ENCODE results near the gene LRPPRC.

LRPPRC gene

DNA sequence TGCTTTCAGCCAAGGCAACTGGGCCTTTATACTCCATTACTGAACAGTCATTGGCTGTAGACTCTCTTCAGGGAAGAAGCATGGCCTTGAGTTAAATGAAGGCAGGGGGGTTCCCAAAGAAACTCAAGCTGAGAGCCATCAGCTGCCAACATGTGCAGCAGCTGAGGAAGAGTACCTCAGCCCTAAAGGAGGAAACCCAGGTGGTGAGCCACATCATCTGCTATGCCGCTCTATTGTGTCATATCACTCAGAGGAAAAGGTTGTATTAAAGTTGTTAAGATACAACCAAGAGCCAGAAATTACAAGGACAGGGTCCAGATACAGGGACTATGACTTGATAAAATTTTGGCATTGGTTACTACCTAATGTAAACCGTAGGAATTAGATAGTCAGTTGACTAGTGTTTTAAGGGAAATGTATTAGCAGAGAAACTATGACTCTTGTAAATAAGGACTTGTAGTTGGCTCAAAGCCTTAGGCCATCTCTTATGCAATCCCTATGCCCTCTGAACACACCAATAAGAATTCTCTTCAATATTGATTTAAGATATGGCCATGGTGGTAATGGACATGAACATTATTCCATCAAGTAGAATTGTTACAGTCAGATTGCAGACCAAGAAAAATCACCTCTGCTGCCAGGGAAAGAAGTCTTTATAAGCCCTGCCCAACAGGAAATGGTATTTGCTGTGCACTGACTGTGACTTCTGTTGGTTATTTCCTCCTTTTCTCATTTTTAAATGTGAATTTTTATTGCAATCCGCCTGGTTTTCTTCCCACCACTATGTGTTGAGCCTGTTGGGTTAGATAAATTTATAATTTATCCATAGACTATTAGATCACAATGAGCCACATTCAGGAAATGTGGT lies 9.2 kb upstream of the LRPPRC start:
- no peak overlapping the region for H3K27ac Mint-ChIP-seq
- H3K9me3 Mint-ChIP-seq = no peaks in the 10 kb centered on the region
- H3K36me3 Mint-ChIP-seq (ENCODE audit: low read depth) = no peaks in the 10 kb centered on the region
- no peaks in the 10 kb centered on the region for H3K27me3 Mint-ChIP-seq
- no peak for DNase-seq
- H3K4me3 Mint-ChIP-seq = no peak overlapping the region
- H3K4me1 Mint-ChIP-seq (ENCODE audit: low read depth) = peaks cover 15% of the 10 kb centered on the region

DNA sequence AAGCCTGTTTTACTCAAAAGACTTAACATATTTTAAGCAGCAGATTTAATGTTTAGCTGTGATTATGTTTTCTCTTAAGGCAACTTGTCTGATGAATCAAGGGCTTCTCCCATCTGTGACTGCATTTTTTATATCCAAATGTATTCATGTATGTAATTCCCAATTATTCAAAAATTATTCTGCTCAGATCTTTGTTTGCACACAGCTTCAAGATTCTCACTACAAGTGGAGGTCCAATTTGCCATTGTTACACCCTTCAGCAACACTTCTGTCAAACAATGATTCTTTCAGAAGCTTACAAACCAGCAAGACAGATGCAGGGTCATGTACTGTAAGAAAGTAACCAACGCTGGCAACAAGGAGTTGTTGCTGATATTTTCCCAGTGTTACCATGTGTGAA lies 5.9 kb upstream of the LRPPRC start:
- H3K4me1 Mint-ChIP-seq (ENCODE audit: low read depth) = peaks cover 17% of the 10 kb centered on the region
- H3K9me3 Mint-ChIP-seq = no peaks in the 10 kb centered on the region
- no peaks in the 10 kb centered on the region for H3K36me3 Mint-ChIP-seq (ENCODE audit: low read depth)
- H3K4me3 Mint-ChIP-seq = no peak overlapping the region
- no peak overlapping the region for H3K27ac Mint-ChIP-seq
- no peak for DNase-seq
- no peaks in the 10 kb centered on the region for H3K27me3 Mint-ChIP-seq

DNA sequence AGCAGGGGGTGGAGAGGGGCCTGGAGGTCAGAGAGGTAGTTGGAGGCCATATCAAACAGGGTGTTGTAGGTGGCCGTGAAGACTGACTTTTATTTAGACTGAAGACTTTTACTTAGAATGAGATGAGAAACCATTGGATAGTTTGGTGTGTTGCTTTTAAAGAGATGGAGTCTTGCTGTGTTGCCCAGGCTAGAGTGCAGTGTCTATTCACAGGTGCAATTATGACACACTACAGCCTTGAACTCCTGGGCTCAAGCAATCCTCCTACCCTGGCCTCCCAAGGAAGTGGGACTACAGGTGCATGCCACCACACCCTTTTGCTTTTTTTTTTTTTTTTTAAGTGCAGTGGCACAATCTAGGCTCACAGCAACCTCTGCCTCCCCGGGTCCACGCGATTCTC lies 2.5 kb upstream of the LRPPRC start:
- Mint-ChIP-seq H3K4me1 (ENCODE audit: low read depth) (peaks cover 24% of the 10 kb centered on the region), H3K9me3 (no peaks in the 10 kb centered on the region), H3K4me3 (no peak overlapping the region), H3K27ac (no peak overlapping the region), H3K27me3 (no peaks in the 10 kb centered on the region), H3K36me3 (ENCODE audit: low read depth) (peaks cover 29% of the 10 kb centered on the region)
- no peak for DNase-seq

DNA sequence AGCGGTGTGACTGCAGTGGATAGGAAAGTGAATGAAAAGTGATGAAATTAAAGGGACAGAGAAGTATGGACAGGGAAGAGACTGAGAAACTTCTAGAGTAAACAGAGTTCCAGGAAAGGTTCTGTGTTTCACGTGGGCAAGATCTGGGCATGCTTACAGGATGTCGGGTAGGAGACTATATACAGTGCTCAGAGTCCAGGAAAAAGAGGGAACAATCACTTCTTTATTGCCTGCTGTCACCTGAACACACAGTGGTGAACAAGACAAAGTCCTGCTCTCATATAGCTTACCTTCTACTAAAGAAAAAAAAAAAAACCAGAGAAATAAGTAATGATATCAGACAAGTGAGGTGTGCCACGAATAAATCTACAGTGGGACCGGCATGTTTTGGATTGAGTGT lies 2.4 kb downstream of the LRPPRC start:
- peak overlapping the region; percentile 100 for H3K27ac Mint-ChIP-seq
- no peaks in the 10 kb centered on the region for H3K27me3 Mint-ChIP-seq
- H3K4me3 Mint-ChIP-seq = peak overlapping the region; percentile 94
- H3K9me3 Mint-ChIP-seq = no peaks in the 10 kb centered on the region
- DNase-seq = no peak
- H3K36me3 Mint-ChIP-seq (ENCODE audit: low read depth) = peaks cover 74% of the 10 kb centered on the region
- H3K4me1 Mint-ChIP-seq (ENCODE audit: low read depth) = peaks cover 58% of the 10 kb centered on the region

DNA sequence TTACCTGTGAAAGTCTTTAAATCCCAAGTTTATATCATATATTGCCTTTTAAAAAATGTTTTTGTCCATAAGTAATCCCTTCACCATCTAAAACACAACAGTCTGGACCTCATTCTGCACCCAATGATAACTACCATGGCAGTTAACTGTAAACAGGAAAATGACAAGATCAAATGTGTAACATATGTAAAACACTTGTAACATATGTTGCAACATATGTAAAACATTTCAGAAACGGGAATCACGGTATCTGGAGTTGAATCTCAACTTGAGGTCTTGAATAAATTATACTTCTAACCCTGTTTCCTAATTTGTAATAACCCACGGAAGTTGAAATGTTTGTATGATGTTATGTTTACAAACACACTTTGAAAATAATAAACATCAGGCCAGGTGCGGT lies 6.2 kb downstream of the LRPPRC start:
- Mint-ChIP-seq H3K36me3 (ENCODE audit: low read depth) (peaks cover 91% of the 10 kb centered on the region), H3K27me3 (no peaks in the 10 kb centered on the region), H3K4me3 (no peak overlapping the region), H3K4me1 (ENCODE audit: low read depth) (peaks cover 70% of the 10 kb centered on the region), H3K27ac (no peak overlapping the region), H3K9me3 (no peaks in the 10 kb centered on the region)
- DNase-seq = no peak

DNA sequence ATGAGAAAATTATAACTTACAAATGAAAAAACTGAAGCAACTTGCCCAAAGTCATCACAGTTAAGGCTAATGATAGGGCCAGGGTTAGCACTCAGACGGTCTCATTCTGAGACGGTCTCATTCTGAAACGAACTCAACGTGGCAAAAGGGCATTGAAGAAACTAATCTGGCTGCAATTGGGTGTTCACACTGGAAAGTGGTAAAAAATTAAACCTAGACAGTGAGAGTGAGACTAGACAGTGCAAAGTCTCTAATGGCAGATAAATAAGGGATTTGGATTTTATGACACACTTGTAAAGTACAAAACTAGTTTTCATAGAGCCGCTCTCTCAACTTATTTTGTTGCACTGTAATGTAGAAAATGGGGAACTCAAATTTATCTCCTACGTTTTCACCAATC lies 9.2 kb downstream of the LRPPRC start:
- no peak for DNase-seq
- Mint-ChIP-seq H3K9me3 (no peaks in the 10 kb centered on the region), H3K36me3 (ENCODE audit: low read depth) (peaks cover 88% of the 10 kb centered on the region), H3K27me3 (no peaks in the 10 kb centered on the region), H3K4me3 (no peak overlapping the region), H3K27ac (no peak overlapping the region), H3K4me1 (ENCODE audit: low read depth) (peaks cover 48% of the 10 kb centered on the region)

DNA sequence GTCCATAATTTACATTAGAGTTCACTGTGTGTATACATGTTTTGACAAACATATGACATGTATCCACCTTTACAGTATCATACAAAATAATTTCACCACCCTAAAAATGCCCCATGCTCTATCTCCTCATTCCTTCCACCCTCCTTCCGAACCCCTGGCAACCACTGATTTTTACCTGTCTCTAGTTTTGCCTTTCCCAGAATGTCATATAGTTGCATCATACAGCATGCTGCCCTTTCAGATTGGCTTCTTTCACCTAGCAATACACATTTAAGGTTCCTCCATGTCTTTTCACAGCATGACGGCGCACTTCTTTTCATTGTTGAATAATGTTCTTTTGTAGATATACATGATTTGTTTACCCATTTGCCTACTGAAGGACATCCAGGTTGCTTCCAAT lies 10.4 kb downstream of the LRPPRC start:
- Mint-ChIP-seq H3K9me3 (no peaks in the 10 kb centered on the region), H3K36me3 (ENCODE audit: low read depth) (peaks cover 92% of the 10 kb centered on the region), H3K27ac (peak overlapping the region; percentile 7), H3K27me3 (no peaks in the 10 kb centered on the region), H3K4me3 (no peak overlapping the region), H3K4me1 (ENCODE audit: low read depth) (peaks cover 51% of the 10 kb centered on the region)
- no peak for DNase-seq

DNA sequence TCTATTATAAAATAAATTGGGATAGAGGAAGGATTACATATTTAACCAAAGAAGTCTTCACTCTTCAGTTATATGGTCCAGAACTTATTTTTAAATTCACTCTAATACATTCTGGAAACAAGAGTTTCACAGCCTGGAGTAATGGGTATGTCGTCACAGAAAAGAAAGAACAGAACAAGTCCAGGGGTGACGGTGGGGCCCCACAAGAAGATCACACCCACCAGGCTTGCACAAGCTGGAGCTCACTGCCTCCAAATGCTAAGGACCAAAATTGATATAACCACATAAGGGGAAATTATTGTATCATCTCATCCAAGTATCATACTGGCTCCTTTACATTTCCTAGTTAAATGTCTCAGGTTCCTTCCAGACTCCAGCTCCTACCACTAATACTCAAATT lies 11.3 kb downstream of the LRPPRC start:
- Mint-ChIP-seq H3K27ac (no peak overlapping the region), H3K4me3 (no peak overlapping the region), H3K27me3 (no peaks in the 10 kb centered on the region), H3K4me1 (ENCODE audit: low read depth) (peaks cover 47% of the 10 kb centered on the region), H3K9me3 (no peaks in the 10 kb centered on the region), H3K36me3 (ENCODE audit: low read depth) (peaks cover 92% of the 10 kb centered on the region)
- no peak for DNase-seq

DNA sequence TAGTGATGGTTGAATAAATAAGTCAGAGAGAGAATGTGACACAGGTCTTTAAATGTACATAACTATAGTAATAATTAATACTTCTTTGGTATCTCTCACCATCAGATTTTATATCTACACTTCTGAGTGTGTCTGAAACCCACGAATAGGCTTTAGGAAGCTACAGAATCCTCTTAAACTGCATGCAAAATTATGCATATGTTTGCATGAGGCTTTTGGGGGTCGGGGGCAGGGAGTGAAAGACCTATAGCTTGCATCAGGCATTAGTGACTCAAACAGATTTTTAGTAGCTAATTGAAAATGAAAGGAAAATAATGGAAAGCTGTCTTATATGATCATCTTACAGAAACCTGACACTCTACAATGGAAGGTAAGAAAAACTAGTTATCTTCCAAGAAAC lies 14.9 kb downstream of the LRPPRC start:
- Mint-ChIP-seq H3K27me3 (no peaks in the 10 kb centered on the region), H3K27ac (peak overlapping the region; percentile 68), H3K4me1 (ENCODE audit: low read depth) (peaks cover 27% of the 10 kb centered on the region), H3K4me3 (no peak overlapping the region), H3K36me3 (ENCODE audit: low read depth) (peaks cover 95% of the 10 kb centered on the region), H3K9me3 (no peaks in the 10 kb centered on the region)
- no peak for DNase-seq

DNA sequence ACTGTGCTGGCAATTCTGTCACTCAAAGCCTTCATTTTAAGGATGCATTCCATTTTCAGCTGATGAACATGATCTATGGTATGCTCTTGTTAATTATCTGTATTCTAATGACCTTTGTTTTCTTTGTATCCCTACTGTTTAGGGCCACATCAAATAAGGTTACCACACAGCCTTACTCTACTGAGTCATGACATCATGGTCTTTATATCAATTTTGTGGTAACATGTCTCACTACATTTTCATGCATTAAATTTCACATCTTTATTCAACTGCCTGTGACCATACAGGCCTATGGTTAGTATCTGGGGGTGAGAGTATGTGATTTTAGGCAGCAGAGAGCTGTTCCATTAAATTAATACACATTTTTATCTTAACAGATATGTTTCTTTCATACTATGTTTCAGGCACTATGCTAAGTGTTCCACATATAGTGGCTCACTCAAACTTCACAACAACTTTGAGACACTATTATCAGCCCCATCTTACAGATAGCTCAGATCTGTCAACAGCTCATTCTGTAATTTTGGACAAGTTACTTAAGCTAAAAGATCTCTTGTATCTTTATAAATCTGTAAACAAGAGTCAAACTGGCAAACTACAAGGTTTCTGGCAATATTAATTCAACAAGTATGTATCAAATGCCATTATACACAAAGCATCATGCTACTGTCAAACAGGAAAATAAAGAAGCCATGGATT lies 18.0 kb downstream of the LRPPRC start:
- Mint-ChIP-seq H3K27ac (peak overlapping the region; percentile 15), H3K9me3 (no peaks in the 10 kb centered on the region), H3K4me1 (ENCODE audit: low read depth) (peaks cover 12% of the 10 kb centered on the region), H3K27me3 (no peaks in the 10 kb centered on the region), H3K36me3 (ENCODE audit: low read depth) (peaks cover 97% of the 10 kb centered on the region), H3K4me3 (no peak overlapping the region)
- DNase-seq = no peak

DNA sequence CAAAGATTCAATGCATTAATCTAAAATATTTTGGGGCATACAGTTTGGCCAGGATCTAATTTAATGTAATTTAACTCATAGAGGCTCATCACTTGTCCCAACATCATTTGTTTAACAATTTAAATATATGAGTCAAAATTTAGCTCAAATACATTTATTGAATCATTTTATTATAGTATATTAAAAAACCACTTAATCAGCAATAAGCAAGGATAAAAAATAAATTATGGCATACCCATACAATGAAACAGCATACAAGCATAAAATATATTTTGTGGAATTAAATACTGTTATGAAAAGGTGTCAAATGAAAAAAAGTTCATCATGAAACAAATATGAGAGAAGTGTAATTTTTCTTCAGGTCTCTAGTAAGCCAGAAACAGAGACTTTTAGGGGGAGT lies 34.9 kb downstream of the LRPPRC start:
- Mint-ChIP-seq H3K27me3 (no peaks in the 10 kb centered on the region), H3K4me1 (ENCODE audit: low read depth) (peaks cover 2% of the 10 kb centered on the region), H3K27ac (no peak overlapping the region), H3K4me3 (no peak overlapping the region), H3K36me3 (ENCODE audit: low read depth) (peaks cover 91% of the 10 kb centered on the region), H3K9me3 (no peaks in the 10 kb centered on the region)
- DNase-seq = no peak

DNA sequence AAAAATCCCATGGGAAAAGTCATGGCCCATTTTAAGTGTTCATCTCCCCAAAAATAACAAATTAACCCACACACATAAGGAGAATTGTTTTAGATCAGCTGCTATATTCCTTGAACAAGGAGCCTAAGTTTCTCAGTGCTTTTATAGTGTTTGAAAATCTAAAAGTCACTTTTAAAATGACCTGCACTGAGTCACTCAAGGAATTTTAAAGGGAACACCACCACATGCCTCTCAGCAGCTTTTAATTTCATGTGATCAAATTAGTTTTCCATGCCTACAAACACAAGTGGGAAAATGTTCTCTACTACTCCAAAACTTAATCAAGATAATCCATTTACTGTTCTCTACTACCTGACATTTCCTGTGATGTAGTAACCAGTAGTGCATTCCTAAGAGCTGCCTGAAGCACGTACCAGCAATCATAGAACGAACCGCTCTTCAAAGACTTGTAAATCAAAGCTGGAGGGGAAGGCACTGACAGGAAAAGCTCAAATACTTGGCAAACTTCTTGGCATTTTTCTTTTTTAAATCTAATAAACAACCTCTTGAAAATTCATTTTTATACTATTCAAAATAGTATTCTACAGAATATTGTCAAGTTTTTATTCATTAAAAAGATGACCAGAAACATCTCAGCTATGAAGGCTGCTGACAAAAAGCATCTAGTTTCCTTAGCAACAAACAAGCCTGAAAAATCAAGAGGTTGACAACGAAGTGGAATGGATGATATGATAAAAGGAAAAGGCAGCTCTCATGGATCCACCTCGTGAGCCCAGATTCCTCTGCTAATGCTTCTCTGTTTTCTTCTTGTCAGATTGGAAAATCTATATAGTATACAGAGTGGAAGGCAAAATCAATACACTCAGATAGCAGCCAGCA lies 37.2 kb downstream of the LRPPRC start:
- H3K27me3 Mint-ChIP-seq = no peaks in the 10 kb centered on the region
- H3K36me3 Mint-ChIP-seq (ENCODE audit: low read depth) = peaks cover 94% of the 10 kb centered on the region
- H3K4me3 Mint-ChIP-seq = no peak overlapping the region
- H3K4me1 Mint-ChIP-seq (ENCODE audit: low read depth) = peaks cover 2% of the 10 kb centered on the region
- H3K27ac Mint-ChIP-seq = no peak overlapping the region
- no peak for DNase-seq
- H3K9me3 Mint-ChIP-seq = no peaks in the 10 kb centered on the region

DNA sequence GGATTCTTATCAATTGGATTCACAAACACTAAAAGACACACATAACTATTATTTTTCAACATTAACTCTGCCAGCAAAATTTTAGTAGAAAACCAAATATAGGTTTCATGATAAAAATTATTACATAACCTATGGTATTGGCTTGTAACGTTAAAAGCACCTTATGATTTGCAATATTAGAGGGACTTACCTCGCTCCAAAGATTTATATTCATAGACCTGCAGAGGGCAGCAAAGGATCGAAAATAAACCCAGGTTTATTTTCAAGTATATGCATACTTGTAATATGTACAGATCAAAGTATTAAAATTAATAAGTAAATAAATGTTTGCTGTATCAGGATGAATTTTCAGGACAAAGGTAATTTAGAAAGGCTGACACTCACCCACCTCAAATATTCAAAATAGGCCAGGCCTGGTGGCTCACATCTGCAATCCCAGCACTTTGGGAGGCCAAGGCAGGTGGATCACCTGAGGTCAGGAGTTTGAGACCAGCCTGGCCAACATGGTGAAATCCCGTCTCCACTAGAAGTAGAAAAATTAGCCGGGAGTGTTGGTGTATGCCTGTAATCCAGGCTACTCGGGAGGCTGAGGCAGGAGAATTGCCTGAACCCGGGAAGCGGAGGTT lies 45.3 kb downstream of the LRPPRC start:
- no peak for DNase-seq
- H3K9me3 Mint-ChIP-seq = no peaks in the 10 kb centered on the region
- H3K4me3 Mint-ChIP-seq = no peak overlapping the region
- no peaks in the 10 kb centered on the region for H3K27me3 Mint-ChIP-seq
- peaks cover 97% of the 10 kb centered on the region for H3K36me3 Mint-ChIP-seq (ENCODE audit: low read depth)
- H3K4me1 Mint-ChIP-seq (ENCODE audit: low read depth) = no peaks in the 10 kb centered on the region
- no peak overlapping the region for H3K27ac Mint-ChIP-seq

DNA sequence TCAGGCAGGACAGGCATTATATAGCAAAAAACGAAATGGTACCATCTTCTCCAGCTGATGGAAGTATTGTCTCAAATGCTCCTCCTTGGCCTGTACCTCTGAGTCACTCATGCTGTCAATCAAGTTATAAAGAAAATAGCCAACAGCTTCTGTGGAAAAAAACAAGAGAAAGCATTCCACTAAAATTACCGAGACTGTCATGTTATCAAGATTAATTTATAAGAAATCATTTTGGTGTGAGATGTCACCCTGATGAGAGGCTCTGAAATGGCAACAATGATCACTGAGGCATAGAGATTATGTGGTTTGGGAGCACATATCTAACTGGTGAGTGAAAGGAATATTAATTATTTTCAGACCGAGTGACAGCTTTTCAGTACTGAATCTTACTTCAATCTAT lies 47.4 kb downstream of the LRPPRC start:
- no peak for DNase-seq
- peaks cover 95% of the 10 kb centered on the region for H3K36me3 Mint-ChIP-seq (ENCODE audit: low read depth)
- no peaks in the 10 kb centered on the region for H3K9me3 Mint-ChIP-seq
- peak overlapping the region; percentile 41 for H3K27ac Mint-ChIP-seq
- no peaks in the 10 kb centered on the region for H3K27me3 Mint-ChIP-seq
- no peak overlapping the region for H3K4me3 Mint-ChIP-seq
- no peaks in the 10 kb centered on the region for H3K4me1 Mint-ChIP-seq (ENCODE audit: low read depth)
